Panc1 (cell line): ENCODE results near the gene CDC42BPA. TPM values are rescaled to one million over a fixed set of nuclear protein-coding genes. Genes with fewer than 3 reads are reported as not detected.

Experiments used
- ATAC-seq: fragments of 200-7000 bp; cut with Tn5 transposase; 2 replicates; pipeline ENCODE4 v1.9.1; 2020; ENCODE audit warnings: mild to moderate bottlenecking, moderate library complexity
- BruUV-seq: library from RNA; stranded (reverse); fragments of 400-500 nt; replicated peaks from 2 replicates; lab custom pipeline; 2021; lab: Mats Ljungman, UMichigan
- CTCF ChIA-PET: fragments of 300-600 bp; sonication (Branson Sonifier 250); formaldehyde crosslinking; loops from one replicate; lab custom pipeline; 2022; ENCODE audit warnings: antibody characterized with exemption; lab: Charles Lee
- POLR2A ChIA-PET: fragments of 300-600 bp; sonication (Branson Sonifier 250); formaldehyde crosslinking; loops from one replicate; lab custom pipeline; 2022; ENCODE audit warnings: antibody characterized with exemption; lab: Charles Lee
- DNase-seq: peaks from one replicate; pipeline ENCODE4 v3.0.0-alpha.2; 2010; ENCODE audit warnings: low read depth, low spot score
- H3K27ac ChIP-seq: 2 replicates; pipeline ENCODE4 v1.5.1; 2011; ENCODE audit warnings: mild to moderate bottlenecking, low read length, inconsistent platforms
- H3K27me3 ChIP-seq: fragments of 200-500 bp; sonication (Bioruptor generic); 2 replicates; pipeline ENCODE4 v1.6.0; 2014; ENCODE audit warnings: low read length, inconsistent platforms; ENCODE audit not compliant: control insufficient read depth, insufficient read depth
- H3K36me3 ChIP-seq: fragments of 200-500 bp; sonication (Bioruptor generic); 2 replicates; pipeline ENCODE4 v1.5.1; 2014; ENCODE audit warnings: inconsistent platforms, mild to moderate bottlenecking, low read length, moderate library complexity; ENCODE audit not compliant: control insufficient read depth, insufficient read depth
- H3K4me1 ChIP-seq: 2 replicates; pipeline ENCODE4 v1.5.1; 2011; ENCODE audit warnings: inconsistent platforms, mild to moderate bottlenecking, low read length, moderate library complexity; ENCODE audit not compliant: control insufficient read depth, insufficient read depth
- H3K4me3 ChIP-seq, 2 experiments: 2 replicates each; pipeline ENCODE4 v1.5.1; 2011 to 2012; ENCODE audit warnings: low read depth in 2 of 2, low read length in 2 of 2, mild to moderate bottlenecking in 2 of 2, inconsistent platforms in 1 of 2, moderate library complexity in 1 of 2
- H3K9me3 ChIP-seq: fragments of 200-500 bp; sonication (Bioruptor generic); 2 replicates; pipeline ENCODE4 v1.5.1; 2014; ENCODE audit warnings: low read depth, mild to moderate bottlenecking, inconsistent platforms, low read length, moderate library complexity; ENCODE audit not compliant: control insufficient read depth, insufficient read depth
- CTCF ChIP-seq: fragments of 450-650 bp; IDR thresholded peaks from 2 replicates; pipeline ENCODE4 v1.5.1; 2017; ENCODE audit warnings: mild to moderate bottlenecking
- POLR2AphosphoS5 ChIP-seq: IDR thresholded peaks from 2 replicates; pipeline ENCODE4 v1.6.1; 2012; ENCODE audit warnings: mild to moderate bottlenecking, low read depth, low read length, moderate library complexity
- REST ChIP-seq, 2 experiments: IDR thresholded peaks; 2 replicates each; pipeline ENCODE4 v1.6.1; 2011 to 2012; ENCODE audit warnings: low read depth in 2 of 2, control low read depth in 1 of 2, low read length in 1 of 2, mild to moderate bottlenecking in 1 of 2, moderate library complexity in 1 of 2; ENCODE audit not compliant: insufficient read depth in 1 of 2
- SIN3A ChIP-seq: IDR thresholded peaks from 2 replicates; pipeline ENCODE4 v1.6.1; 2012; ENCODE audit warnings: low read depth, mild to moderate bottlenecking, low read length, moderate library complexity, borderline replicate concordance; ENCODE audit not compliant: insufficient read depth
- TCF7L2 ChIP-seq: IDR thresholded peaks from 2 replicates; pipeline ENCODE4 v1.6.1; 2011; ENCODE audit warnings: mild to moderate bottlenecking, low read depth, low read length, inconsistent platforms
- in situ Hi-C: cut with HindIII; loops from 2 replicates; pipeline ENCODE4 v1.10.0; 2016; ENCODE audit warnings: low sequenced_read_pairs, low pct_unique_long_range_greater_than_20kb
- intact Hi-C: fragments of 100-400 bp; cut with micrococcal nuclease; formaldehyde crosslinking; loops from one replicate; pipeline ENCODE4 v1.10.0; 2022; ENCODE audit not compliant: unreplicated experiment
- total RNA-seq: library from RNA; stranded (reverse); gene quantifications from one replicate; pipeline ENCODE4 v1.2.1, GENCODE V29; 2021; ENCODE audit not compliant: unreplicated experiment

The CDC42BPA gene
- total RNA-seq, 1 experiment from 2014 or later: 32.8 TPM

- Histone ChIP-seq H3K4me1 (no peaks in the 10 kb centered on the region), H3K27me3 (no peaks in the 10 kb centered on the region), H3K36me3 (no peaks in the 10 kb centered on the region), H3K27ac (no peak overlapping the region), H3K9me3 (no peaks in the 10 kb centered on the region), H3K4me3 (no peak overlapping the region)
- TF ChIP-seq SIN3A (no peak), REST (IDR thresholded peaks at IDR 0.05; ENCODE audit: insufficient read depth in 1 of 2, low read depth in 2 of 2, low read length in 1 of 2) (no peak), POLR2AphosphoS5 (no peak), CTCF (no peak), TCF7L2 (no peak)
- ATAC-seq: no peak
- DNase-seq: no peak
- POLR2A ChIA-PET: no interaction called here
- intact Hi-C loops (no loop called here), in situ Hi-C loops (no loop called here)
- CTCF ChIA-PET: no interaction called here
- no TSS peak for BruUV-seq
These were observed 331.1 kb downstream of the CDC42BPA start for GRCh38 chr1:226987179-226987536.

- Histone ChIP-seq H3K4me1 (no peaks in the 10 kb centered on the region), H3K27me3 (no peaks in the 10 kb centered on the region), H3K27ac (no peak overlapping the region), H3K4me3 (no peak overlapping the region), H3K36me3 (no peaks in the 10 kb centered on the region), H3K9me3 (no peaks in the 10 kb centered on the region)
- intact Hi-C loops: no loop called here
- ChIA-PET POLR2A (no interaction called here), CTCF (no interaction called here)
- no TSS peak for BruUV-seq
- TF ChIP-seq CTCF (no peak), SIN3A (no peak)
- ATAC-seq: no peak
- DNase-seq: no peak
- in situ Hi-C loops: no loop called here
These were observed 331.7 kb downstream of the CDC42BPA start for GRCh38 chr1:226986496-226987178.
